HG02943 (cell line): Measurements from ENCODE around the gene LUC7L.
"Not testable (repeated sequence)": the region's sequence is repeated elsewhere in the genome, so short reads cannot be mapped to it uniquely, and the experiment has no call there.

Source experiments
- ATAC-seq: cut with Tn5 transposase; IDR thresholded peaks from one replicate; pipeline ENCODE4 v1.9.1; 2021; ENCODE audit warnings: mild to moderate bottlenecking, low read depth, moderate library complexity; ENCODE audit not compliant: unreplicated experiment

The LUC7L gene

GRCh38 chr16:228852-229730 lies at the start of gene LUC7L:
Gene LUC7L (minus strand): TSS chr16:229449. CDS start chr16:229339, 110 bp downstream.
- ATAC-seq, result no peak

DNA sequence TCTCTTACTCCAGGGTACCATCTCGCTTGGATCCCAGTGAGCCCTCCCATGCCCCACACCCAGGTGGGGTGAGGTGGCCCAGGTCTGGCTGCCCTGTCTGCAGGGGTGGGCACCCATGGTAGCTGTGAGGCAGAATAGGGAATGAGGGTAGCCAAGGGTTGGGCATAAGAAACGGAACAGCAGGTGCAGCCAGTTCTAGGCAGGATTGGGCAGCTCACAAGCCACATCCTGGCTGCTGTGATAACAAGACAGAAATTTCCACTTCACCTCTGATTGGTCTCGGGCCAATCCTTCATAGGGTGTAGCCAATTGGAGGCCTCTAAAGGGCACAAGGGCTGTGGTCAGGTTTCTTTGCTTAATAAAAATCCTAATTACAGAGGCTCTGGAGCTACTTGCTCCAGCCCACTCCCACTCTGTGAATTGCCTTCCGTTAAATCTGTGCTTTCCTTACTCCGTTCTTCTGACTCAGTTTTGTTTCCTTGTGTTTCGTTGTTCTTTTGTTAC lies 49.7 kb upstream of the LUC7L start:
- ATAC-seq, result no peak

GRCh38 chr16:276426-277077 lies 47.3 kb upstream of the LUC7L start:
- no peak for ATAC-seq

DNA sequence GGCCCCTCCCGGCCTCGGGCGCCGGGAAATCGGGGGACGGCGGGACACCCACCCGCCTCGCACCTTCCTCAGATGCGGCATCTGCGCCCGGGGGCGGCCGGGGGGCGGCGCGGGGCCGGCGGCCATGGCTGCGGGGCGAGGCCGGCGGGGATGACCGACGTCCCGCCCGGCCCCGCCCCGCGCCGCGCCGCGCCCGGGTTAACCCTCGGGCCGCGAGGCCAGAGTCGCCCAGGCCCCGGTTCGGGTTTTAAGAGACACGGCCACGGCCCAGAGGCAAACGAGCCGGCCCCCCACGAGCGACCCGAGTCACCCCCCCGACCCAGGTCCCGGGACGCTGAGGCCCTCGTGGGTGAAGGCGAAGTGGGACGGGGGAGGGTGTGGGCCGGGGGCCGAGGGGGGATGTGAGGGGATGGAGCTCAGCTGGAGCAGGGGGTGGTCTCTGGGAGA lies 46.6 kb upstream of the LUC7L start, which contains the start of gene RGS11:
RGS11 (minus strand) TSS at position 159 of the 447 bp plus-strand sequence; CDS start at position 126, 33 bp downstream.
- no peak for ATAC-seq

- no peak for ATAC-seq
Measured at GRCh38 chr16:275041-275641, 45.9 kb upstream of the LUC7L start.

- no peak for ATAC-seq
Measured at GRCh38 chr16:273547-274421, 44.5 kb upstream of the LUC7L start.

DNA sequence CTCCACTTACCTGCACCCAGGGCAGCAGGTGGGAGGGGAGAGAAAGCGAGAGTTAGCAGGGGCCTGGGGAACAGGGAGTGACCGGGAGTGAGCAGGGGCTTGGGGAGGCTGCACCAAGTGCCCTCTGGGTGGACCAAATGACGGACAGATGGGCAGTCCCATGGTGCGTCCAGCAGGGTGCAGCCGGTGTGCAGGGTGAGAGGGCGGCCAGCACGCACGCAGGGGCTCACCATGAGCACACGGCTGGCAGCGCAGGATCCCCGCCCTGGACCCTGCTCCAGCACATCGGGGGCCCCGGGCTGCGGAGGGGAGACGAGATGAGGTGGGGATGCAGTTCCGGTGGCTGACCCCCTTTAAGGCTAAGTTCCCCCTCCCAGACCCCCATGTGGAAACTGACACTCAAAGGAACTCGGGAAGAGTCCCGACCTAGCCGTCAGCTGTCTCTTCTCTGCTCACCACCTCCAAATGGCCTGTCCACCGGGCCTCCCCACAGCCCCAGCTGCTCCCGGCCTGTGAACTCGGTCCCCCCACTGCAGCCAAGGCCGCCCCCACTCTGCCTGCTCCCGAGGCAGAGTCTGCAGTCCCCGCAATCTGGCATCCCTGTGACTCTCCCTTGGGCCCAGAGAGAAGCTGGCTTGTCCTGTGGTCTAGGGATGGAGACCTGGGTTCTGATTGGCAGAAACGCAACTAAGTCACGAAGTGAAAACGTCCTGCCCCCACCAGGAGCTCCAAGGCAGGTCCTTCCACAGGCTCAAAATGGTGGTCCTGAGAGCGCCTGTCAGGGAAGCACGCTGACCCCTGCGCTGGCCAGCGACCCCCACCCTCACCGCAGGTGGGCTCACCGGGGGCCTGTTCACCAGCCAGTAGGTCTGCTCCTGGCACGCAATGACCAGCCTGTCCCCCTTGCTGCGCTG lies 43.6 kb upstream of the LUC7L start:
- ATAC-seq, result no peak

DNA sequence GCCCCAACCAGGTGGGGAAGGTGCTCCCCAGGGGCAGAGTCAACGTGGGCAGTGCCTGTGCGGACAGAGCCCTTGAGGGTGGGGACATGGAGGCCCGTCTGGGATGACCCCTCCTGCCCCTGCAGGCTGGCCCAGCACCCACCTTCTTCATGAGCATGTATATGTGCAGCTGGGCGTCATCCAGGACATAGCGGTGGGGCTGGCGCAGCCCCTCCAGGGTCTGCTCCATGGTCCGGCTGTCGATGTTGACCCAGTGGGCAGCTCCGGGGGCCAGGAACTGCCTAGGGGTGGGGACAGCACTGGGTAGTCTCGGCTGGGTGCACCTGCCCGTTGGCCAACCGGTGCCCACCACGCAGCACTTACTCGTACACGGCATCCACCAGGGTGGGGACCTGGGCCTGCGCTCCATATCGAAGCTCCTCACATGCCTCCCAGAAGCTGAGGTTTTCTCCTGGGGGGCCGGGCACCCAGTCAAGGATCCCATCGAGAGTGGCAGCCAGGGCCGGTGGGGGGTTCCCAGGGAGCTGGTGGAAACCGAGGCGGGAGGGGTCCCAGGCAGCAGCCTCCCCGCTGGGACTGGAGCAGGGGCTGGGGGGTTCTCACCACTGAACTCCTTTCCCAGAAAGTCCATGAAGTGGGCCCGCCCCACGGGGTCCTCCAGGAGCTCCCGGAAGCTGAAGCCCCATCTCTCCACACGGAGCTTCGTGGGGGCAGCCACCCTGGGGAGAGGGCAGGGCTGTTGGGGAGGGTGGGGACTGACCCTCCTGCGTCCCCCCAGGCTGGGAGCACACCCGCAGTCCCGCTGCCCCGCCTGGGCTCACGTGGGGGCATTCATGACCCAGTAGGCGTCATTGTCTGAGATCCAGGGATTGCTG lies 41.4 kb upstream of the LUC7L start:
- ATAC-seq, result no peak

DNA sequence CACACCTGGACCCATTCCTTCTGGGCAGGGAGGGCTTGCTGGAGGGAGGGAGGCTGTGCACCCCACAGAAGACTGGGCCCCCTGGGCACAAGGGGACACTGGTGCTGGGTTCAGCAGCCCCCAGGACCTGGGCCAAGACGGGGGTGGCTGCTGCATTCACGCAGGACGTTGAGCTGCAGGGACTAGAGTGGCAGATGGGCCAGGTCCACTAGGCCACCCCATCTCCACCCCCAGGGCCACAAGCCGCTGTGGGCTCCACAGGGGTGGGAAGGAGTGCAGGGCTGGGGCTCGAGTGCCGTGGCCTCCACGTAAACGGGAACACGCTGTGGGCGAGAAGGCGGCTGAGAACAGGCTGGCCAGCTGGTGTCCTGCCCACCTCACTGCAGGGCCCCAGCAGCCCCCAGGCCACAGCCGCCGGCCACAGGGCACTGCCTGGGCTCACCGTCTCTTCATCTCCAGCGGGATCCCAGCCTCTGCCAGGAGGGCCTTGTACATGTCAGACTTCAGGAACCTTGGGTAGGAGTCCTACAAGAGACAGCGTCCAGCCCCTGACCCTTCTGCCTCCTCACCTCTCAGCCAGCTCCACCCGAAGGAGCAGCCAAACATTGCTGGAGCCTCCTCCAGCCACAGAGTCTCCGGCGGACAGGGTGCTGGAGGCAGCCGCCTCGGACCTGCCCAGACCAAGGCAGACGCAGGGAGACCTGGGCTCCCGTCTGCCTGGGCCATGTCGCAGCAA lies 40.0 kb upstream of the LUC7L start:
- no peak for ATAC-seq

GRCh38 chr16:268141-269053 lies 39.1 kb upstream of the LUC7L start:
- no peak for ATAC-seq

DNA sequence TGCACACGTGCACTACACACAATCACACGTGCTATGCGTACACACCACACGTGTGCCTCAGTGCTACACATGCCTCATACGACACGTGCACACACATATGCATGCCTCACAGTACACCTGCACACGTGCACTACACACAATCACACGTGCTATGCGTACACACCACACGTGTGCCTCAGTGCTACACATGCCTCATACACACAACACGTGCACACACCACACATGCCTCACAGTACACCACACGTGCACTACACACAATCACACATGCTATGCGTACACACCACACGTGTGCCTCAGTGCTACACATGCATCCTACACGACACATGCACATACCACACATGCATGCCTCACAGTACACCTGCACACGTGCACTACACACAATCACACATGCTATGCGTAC lies 38.3 kb upstream of the LUC7L start:
- ATAC-seq, result not testable (repeated sequence)

DNA sequence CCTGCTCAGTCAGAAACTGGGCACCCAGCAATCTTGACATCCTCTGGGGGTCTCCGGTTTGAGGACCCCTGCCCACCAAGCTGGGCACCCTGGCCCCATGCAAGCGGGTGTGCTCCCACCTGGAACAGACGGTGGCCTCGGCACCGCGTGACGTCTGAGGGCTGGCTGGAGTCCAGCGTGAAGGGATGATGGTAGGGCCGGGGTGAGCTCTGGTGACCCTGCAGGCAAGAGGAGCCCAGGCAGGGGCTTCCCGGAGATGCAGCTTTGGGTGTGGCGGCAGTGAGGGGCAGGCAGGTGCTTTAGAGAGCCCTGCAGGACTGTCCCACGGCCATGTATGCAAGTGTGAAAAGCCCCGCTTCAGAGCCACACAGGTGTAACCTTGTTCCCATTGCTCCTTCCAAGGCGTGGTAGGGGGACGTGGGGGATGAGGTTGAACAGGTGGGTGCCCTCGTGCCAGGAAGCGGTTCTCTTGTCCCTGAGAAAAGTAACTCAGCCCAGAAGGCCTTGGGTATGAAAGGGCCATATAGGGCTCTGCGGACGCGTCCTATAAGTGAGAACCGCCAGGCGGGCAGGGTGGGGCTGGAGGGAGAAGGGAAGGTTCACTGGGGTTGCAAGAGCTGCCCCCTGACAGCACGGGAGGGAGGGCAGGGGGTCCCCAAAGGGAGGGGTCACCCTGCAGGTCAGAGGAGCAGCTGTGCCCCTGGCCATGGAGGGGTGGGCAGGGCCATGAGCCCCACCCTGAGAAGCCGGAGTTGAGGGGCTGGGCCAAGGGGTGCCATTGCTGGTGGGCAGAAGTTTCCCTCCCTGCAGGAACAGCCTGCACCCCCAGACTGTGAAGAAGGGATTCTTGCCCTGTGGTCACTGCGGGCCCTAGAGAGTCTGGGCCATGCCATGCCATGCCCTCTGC lies 37.3 kb upstream of the LUC7L start:
- ATAC-seq, result no peak

- no peak for ATAC-seq
Measured at GRCh38 chr16:265711-266110, 36.5 kb upstream of the LUC7L start.

DNA sequence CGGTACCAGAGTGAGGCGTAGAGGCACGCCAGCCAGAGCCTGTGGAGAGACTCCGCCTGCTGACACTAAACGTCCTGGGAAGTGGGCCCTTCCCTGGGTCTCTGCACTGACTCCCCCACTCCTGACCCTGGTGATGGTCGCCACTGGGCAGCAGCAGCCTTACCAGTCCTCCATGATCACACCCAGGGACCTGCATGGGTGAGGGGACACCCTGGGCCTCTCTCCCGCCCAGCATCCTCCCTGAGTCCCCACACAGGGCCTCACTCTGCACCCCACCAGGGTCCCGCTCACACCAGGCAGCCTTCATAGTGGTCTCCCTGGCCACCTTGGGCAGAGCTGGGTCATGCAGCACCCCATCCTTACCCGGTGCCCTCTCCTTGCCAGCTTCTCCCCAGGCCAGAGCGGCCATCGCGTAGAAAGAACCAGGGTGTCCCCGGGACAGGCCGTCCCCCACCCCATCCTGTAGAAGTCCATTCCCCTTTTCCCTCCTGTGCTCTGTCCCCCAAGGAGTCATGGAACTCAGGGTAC lies 35.8 kb upstream of the LUC7L start:
- no peak for ATAC-seq

- no peak for ATAC-seq
Measured at GRCh38 chr16:264440-264951, 35.2 kb upstream of the LUC7L start.
